Measurements from ENCODE around the gene ATP6V0A4. TPM values are rescaled to one million over a fixed set of nuclear protein-coding genes. Genes with fewer than 3 reads are reported as not detected.

Gene ATP6V0A4
- polyA plus RNA-seq, 1 of the 3 experiments (the other 2 are of a cell fraction) = not detected

GRCh38 chr7:138657854-138658386, 140.1 kb downstream of the ATP6V0A4 start:
- TF ChIP-seq TCF12 (IDR thresholded peaks at IDR 0.05) (no peak), RXRA (IDR thresholded peaks at IDR 0.05; ENCODE audit: borderline replicate concordance, low read depth) (no peak), JUND (IDR thresholded peaks at IDR 0.05) (no peak), GATA2 (CRISPR knock-in tag; IDR thresholded peaks at IDR 0.05) (no peak), POLR2AphosphoS5 (IDR thresholded peaks at IDR 0.05; ENCODE audit: low read depth, low read length) (no peak), RCOR1 (IDR thresholded peaks at IDR 0.05; ENCODE audit: low read length) (no peak), TAF1 (IDR thresholded peaks at IDR 0.05; ENCODE audit: borderline replicate concordance, low read depth, low read length) (no peak), SIN3A (IDR thresholded peaks at IDR 0.05; ENCODE audit: borderline replicate concordance, low read depth, low read length) (no peak), EP300 (IDR thresholded peaks at IDR 0.05; ENCODE audit: borderline replicate concordance in 1 of 2, low read depth in 1 of 2, low read length in 1 of 2) (no peak), CTCF (IDR thresholded peaks at IDR 0.05) (no peak), USF1 (IDR thresholded peaks at IDR 0.05; ENCODE audit: borderline replicate concordance, low read depth) (no peak), FOXM1 (IDR thresholded peaks at IDR 0.05; ENCODE audit: low read depth) (no peak), FOSL2 (IDR thresholded peaks at IDR 0.05; ENCODE audit: borderline replicate concordance, low read depth) (no peak)
- TF ChIP-seq, protein P1, sequence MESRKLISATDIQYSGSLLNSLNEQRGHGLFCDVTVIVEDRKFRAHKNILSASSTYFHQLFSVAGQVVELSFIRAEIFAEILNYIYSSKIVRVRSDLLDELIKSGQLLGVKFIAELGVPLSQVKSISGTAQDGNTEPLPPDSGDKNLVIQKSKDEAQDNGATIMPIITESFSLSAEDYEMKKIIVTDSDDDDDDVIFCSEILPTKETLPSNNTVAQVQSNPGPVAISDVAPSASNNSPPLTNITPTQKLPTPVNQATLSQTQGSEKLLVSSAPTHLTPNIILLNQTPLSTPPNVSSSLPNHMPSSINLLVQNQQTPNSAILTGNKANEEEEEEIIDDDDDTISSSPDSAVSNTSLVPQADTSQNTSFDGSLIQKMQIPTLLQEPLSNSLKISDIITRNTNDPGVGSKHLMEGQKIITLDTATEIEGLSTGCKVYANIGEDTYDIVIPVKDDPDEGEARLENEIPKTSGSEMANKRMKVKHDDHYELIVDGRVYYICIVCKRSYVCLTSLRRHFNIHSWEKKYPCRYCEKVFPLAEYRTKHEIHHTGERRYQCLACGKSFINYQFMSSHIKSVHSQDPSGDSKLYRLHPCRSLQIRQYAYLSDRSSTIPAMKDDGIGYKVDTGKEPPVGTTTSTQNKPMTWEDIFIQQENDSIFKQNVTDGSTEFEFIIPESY (IDR thresholded peaks at IDR 0.05; ENCODE audit: borderline replicate concordance, low read depth) = no peak
- TF ChIP-seq, protein P2, sequence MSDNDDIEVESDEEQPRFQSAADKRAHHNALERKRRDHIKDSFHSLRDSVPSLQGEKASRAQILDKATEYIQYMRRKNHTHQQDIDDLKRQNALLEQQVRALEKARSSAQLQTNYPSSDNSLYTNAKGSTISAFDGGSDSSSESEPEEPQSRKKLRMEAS (IDR thresholded peaks at IDR 0.05; ENCODE audit: low read depth) = no peak
- TF ChIP-seq, protein P3, sequence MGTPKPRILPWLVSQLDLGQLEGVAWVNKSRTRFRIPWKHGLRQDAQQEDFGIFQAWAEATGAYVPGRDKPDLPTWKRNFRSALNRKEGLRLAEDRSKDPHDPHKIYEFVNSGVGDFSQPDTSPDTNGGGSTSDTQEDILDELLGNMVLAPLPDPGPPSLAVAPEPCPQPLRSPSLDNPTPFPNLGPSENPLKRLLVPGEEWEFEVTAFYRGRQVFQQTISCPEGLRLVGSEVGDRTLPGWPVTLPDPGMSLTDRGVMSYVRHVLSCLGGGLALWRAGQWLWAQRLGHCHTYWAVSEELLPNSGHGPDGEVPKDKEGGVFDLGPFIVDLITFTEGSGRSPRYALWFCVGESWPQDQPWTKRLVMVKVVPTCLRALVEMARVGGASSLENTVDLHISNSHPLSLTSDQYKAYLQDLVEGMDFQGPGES (IDR thresholded peaks at IDR 0.05; ENCODE audit: low read depth, low read length) = no peak
- POLR2A ChIA-PET = no interaction called here
- Histone ChIP-seq H3F3A (replicated peaks; ENCODE audit: insufficient read depth) (no peaks in the 10 kb centered on the region), H3K9me2 (no peaks in the 10 kb centered on the region), H3K79me2 (ENCODE audit: insufficient read depth) (no peaks in the 10 kb centered on the region), H3K36me3 (replicated peaks in 1 of 2; ENCODE audit: control insufficient read depth in 1 of 2, insufficient read depth in 2 of 2, low read length in 1 of 2) (no peaks in the 10 kb centered on the region), H3K4me1 (ENCODE audit: control insufficient read depth in 1 of 2, insufficient read depth in 2 of 2, low read depth in 1 of 2, low read length in 1 of 2) (peaks cover 0 to 25% of the 10 kb centered on the region in 2 experiments; a peak in 2 of 4 replicates), H3K4me3 (ENCODE audit: low read depth in 2 of 2, low read length in 1 of 2) (no peak overlapping the region), H3K9ac (no peak overlapping the region), H3K4me2 (no peak overlapping the region), H4K20me1 (ENCODE audit: insufficient read depth) (no peaks in the 10 kb centered on the region), H3K9me3 (peaks cover 6% of the 10 kb centered on the region; the same call in 1 of the 2 replicates), H3K27ac (ENCODE audit: low read depth in 2 of 2, low read length in 1 of 2) (no peak overlapping the region), H2AFZ (ENCODE audit: low read depth) (no peak overlapping the region), H3K27me3 (ENCODE audit: insufficient read depth) (no peaks in the 10 kb centered on the region)
- DNase-seq = no peak
- CTCF ChIA-PET = interaction anchor here (0.7 to 1.2 kb wide), 3 partner anchors 11 to 496 kb away, joined by 3 read pairs; no protein-coding TSS in a partner anchor
- 11% methylated on average over 4 of the region's 4 CpGs for WGBS (ENCODE audit: low lambda C conversion rate)
